ENCODE results near the gene QRFP.

Gene QRFP

DNA sequence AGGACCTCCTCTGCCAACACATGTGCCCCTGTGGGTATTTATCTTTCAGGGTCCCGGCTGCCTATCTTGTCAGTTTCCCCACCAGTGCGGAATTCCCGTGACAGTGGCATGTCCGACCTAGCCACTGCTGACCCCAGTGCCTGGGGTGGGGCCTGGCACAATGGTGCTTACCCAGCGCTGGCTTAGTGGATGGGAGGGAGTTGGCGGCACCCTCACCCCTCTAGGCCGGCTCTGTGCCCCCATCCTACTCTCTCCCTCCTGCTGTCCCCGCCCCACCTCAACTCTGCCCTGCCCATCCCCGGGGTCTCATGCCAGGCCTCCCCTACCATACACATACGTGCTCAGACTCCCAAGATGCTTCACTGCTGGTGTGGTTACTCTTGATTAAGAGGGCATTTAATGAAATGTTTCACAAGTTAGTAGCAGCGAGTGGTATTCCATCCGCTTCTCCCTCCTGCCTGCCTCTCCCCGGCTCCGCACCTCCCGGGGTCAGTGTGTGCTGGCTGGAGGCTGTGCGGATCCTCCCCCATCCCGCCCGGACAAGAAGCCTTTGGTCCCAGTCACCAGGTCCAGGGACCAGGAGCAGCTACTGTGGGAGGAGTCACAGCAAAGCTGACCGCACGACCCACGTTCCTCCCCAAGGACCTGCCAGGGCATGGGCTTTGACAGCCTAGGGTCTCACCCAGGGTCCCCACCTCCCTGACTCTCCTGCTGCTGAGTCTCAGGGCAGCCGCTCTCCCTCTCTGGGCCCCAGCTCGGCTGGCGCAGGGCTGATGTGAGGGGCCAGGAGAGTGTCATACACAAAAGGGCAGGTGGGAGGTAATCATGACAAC, 9.5 kb upstream of the QRFP start:
- Histone ChIP-seq H3K4me2 (no peak overlapping the region), H4K20me1 (peaks cover 0 to 19% (median 0%) of the 10 kb centered on the region in 11 experiments; a peak in 4 of 22 replicates), H3K27me3 (no peaks in the 10 kb centered on the region), H3K4me1 (peaks cover 0 to 32% (median 23%) of the 10 kb centered on the region in 10 experiments; a peak in 16 of 20 replicates), H3K36me3 (no peaks in the 10 kb centered on the region), H3K4me3 (no peak overlapping the region), H3K27ac (no peak overlapping the region), H3K9ac (no peak overlapping the region), H3K9me3 (replicated peaks in 1 of 11) (no peaks in the 10 kb centered on the region)
- TF ChIP-seq Cebpa-rat (IDR thresholded peaks at IDR 0.05) = no peak

DNA sequence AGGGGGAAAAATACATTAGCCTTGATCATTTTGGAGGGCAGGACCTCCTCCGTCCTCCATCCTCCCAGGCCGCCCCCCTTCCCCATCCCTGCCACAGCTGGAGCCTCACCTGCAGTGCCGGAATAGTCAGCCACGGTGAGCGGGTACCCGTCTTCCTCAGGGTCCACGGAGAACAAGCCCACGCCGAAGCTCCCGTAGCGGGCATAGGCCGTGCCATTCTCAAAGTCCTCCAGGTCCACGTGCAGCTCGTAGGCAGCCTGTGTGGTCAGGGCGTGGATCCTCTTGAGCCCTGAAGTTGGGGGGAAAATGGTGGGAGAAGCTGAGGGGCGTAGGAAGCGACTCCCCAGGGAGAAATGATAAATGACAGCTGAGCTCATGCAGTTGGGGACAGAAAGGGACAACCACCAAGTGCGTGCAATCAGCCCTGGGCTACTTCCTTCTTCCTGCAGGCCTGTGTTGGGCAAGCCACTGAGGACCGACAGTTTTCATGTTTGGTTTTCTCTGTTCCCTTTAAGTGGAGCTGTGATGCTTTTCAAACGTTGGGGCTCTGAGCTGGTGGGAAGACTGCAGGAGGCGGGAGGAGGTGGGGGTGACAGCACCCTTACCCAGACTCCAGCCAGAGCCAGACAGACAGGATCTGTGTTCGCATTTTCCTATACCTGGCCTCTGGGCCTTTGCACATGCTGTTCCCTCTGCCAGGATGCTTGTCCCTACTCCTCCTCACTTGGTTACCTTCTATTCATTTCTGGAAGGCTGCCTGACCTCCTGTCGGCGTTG, 8.7 kb upstream of the QRFP start:
- no peaks in the 10 kb centered on the region for H3K9me3 ChIP-seq (replicated peaks in 1 of 11)
- H3K4me1 ChIP-seq = peaks cover 0 to 35% (median 25%) of the 10 kb centered on the region in 10 experiments; a peak in 14 of 20 replicates
- no peaks in the 10 kb centered on the region for H3K27me3 ChIP-seq
- H3K4me3 ChIP-seq = no peak overlapping the region
- H3K9ac ChIP-seq = no peak overlapping the region
- H3K36me3 ChIP-seq = no peaks in the 10 kb centered on the region
- TF ChIP-seq Cebpa-rat (IDR thresholded peaks at IDR 0.05) = no peak
- H3K27ac ChIP-seq = no peak overlapping the region
- H3K4me2 ChIP-seq = no peak overlapping the region
- H4K20me1 ChIP-seq = peaks cover 0 to 25% (median 0%) of the 10 kb centered on the region in 11 experiments; a peak in 5 of 22 replicates

- Histone ChIP-seq H3K4me1 (peaks cover 0 to 37% (median 26%) of the 10 kb centered on the region in 10 experiments; a peak in 14 of 20 replicates), H3K27me3 (no peaks in the 10 kb centered on the region; a peak in 1 of 22 replicates), H3K9me3 (replicated peaks in 1 of 11) (no peaks in the 10 kb centered on the region), H3K4me3 (no peak overlapping the region), H3K36me3 (no peaks in the 10 kb centered on the region), H3K9ac (no peak overlapping the region), H3K27ac (no peak overlapping the region), H3K4me2 (no peak overlapping the region), H4K20me1 (peaks cover 0 to 25% (median 0%) of the 10 kb centered on the region in 11 experiments; a peak in 6 of 22 replicates)
- no peak for TF ChIP-seq Cebpa-rat (IDR thresholded peaks at IDR 0.05)
Observed at GRCh38 chr9:130904070-130905044, 7.7 kb upstream of the QRFP start.

- H3K36me3 ChIP-seq = no peaks in the 10 kb centered on the region
- no peak overlapping the region for H3K27ac ChIP-seq
- H3K27me3 ChIP-seq = no peaks in the 10 kb centered on the region; a peak in 1 of 22 replicates
- H4K20me1 ChIP-seq = peaks cover 0 to 25% (median 0%) of the 10 kb centered on the region in 11 experiments; a peak in 6 of 22 replicates
- no peak overlapping the region for H3K4me3 ChIP-seq
- no peak overlapping the region for H3K9ac ChIP-seq
- no peak overlapping the region for H3K4me2 ChIP-seq
- peaks cover 0 to 33% (median 23%) of the 10 kb centered on the region in 10 experiments; a peak in 14 of 20 replicates for H3K4me1 ChIP-seq
- no peaks in the 10 kb centered on the region for H3K9me3 ChIP-seq (replicated peaks in 1 of 11)
- no peak for TF ChIP-seq Cebpa-rat (IDR thresholded peaks at IDR 0.05)
Observed at GRCh38 chr9:130903194-130904069, 6.8 kb upstream of the QRFP start.

- Histone ChIP-seq H3K4me2 (peak overlapping the region in 8 of 11 experiments; percentile 2 to 65 (median 52); a peak in 11 of 22 replicates), H3K4me3 (no peak overlapping the region), H3K9ac (peak overlapping the region in 2 of 11 experiments; percentile 5 to 29; a peak in 1 of 22 replicates), H3K27ac (no peak overlapping the region), H3K4me1 (peaks cover 0 to 32% (median 21%) of the 10 kb centered on the region in 10 experiments; a peak in 13 of 20 replicates), H3K27me3 (no peaks in the 10 kb centered on the region; a peak in 1 of 22 replicates), H4K20me1 (peaks cover 0 to 25% (median 0%) of the 10 kb centered on the region in 11 experiments; a peak in 6 of 22 replicates), H3K9me3 (replicated peaks in 1 of 11) (no peaks in the 10 kb centered on the region), H3K36me3 (no peaks in the 10 kb centered on the region)
- TF ChIP-seq Cebpa-rat (IDR thresholded peaks at IDR 0.05) = no peak
Observed at GRCh38 chr9:130902204-130903185, 5.9 kb upstream of the QRFP start.

DNA sequence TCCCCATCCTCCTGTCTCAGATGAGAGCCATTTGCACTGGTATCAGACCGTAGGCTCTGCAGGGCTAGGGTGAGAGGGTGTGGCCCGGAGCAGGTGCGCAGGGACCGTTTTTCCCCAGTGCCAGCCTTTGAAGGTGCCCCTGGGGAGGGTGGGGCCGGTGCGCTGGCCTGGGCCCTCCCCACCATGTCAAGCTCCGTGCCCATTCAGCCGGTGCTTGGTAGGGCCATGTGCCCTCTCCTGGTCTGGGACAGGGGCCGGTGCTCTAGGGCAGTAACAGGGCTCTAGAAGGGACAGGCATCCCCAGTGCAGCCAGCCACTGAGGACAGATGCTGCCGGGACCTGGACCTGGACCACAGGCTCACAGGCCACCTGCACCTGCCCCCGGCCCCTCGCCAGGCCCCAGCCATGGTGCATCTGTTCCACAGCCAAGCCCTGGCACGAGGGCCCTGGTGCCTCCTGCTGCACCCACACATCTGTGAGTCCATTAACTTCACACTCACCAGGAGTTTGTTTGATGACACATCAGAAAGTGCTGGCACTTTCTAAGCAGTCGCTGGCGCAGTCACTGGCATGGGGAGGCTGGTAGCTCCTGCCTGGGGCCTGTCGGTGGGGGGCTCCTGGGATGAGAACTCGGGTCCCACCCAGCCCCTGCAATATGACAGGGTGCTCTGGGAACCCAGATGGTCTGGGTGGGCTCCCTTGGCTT, 5.0 kb upstream of the QRFP start:
- Histone ChIP-seq H3K4me1 (peaks cover 0 to 33% (median 21%) of the 10 kb centered on the region in 10 experiments; a peak in 13 of 20 replicates), H3K9ac (peak overlapping the region in 2 of 11 experiments; percentile 5 to 29; a peak in 1 of 22 replicates)

More for the DNA sequence above, 5.0 kb upstream of the QRFP start:
- Histone ChIP-seq H3K27me3 (no peaks in the 10 kb centered on the region; a peak in 1 of 22 replicates), H3K27ac (no peak overlapping the region), H3K4me3 (no peak overlapping the region), H3K36me3 (no peaks in the 10 kb centered on the region), H4K20me1 (peaks cover 0 to 25% (median 0%) of the 10 kb centered on the region in 11 experiments; a peak in 6 of 22 replicates), H3K4me2 (peak overlapping the region in 8 of 11 experiments; percentile 7 to 65 (median 52); a peak in 13 of 22 replicates), H3K9me3 (replicated peaks in 1 of 11) (no peaks in the 10 kb centered on the region)
- TF ChIP-seq Cebpa-rat (IDR thresholded peaks at IDR 0.05) = no peak
